ENCODE data around the gene GRAMD4. TPM values are rescaled to one million over a fixed set of nuclear protein-coding genes. Genes with fewer than 3 reads are reported as not detected.

GRAMD4 gene
- total RNA-seq, 1 experiment from 2014 or later, result 19.8 TPM

DNA sequence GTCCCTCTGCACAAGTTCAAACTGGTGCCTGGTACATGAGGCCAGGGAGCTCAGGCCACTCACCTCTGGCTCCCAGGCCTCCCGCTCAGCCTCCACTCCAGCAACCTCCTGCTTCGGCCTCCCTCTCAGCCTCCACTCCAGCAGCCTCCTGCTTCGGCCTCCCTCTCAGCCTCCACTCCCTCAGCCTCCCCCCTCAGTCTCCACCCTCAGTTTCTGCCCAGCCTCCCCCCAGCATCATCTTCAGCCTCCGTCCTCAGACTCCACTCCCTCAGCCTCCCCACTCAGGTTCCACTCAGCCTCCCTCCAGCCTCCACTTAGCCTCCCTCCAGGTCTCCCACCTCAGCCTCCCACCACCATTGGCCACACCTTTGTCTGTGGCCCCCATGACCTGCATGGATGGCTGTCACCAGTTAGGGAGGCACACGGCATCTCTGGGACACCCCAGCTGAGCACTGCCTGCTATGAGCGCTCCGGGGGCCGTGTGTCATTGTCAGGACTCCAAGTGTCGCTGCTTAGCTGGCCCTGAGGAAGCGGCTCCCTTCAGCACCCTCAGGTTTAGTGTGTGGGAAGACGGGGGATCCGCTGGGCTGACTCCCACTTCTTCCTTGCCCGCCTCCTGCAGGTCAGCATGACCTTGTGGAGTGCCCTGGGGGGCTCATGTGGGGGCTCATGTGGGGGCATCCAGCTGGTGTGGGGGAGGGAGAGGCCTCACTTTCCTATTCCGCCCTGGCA is 39.0 kb downstream of the GRAMD4 start:
- WGBS (ENCODE audit: extremely low coverage, insufficient read length, low lambda C conversion rate), result no CpG with 5 or more reads among the region's 14 CpGs
- no peak overlapping the region for H2BK120ac ChIP-seq (ENCODE audit: low read depth, low read length, poor library complexity, severe bottlenecking)
- H3K27ac ChIP-seq (ENCODE audit: insufficient read length, low read depth, low read length), result no peak overlapping the region
- DNase-seq, result no peak
- no peak overlapping the region for H2BK12ac ChIP-seq (ENCODE audit: insufficient read length, low read depth, low read length)
- no peaks in the 10 kb centered on the region for H3K79me2 ChIP-seq (ENCODE audit: insufficient read depth, low read length)
- no peak overlapping the region for H2AK5ac ChIP-seq (ENCODE audit: insufficient read length, low read length)
- no peak overlapping the region for H2BK5ac ChIP-seq (ENCODE audit: insufficient read length, low read length)
- Mint-ChIP-seq H3K4me1 (peaks cover 7 to 12% of the 10 kb centered on the region in 2 experiments), H3K27ac (no peak overlapping the region; a peak in 1 of 7 replicates), H3K4me3 (no peak overlapping the region), H3K36me3 (ENCODE audit: insufficient read depth in 1 of 3, low read depth in 3 of 3) (no peaks in the 10 kb centered on the region), H3K27me3 (ENCODE audit: low read depth) (no peaks in the 10 kb centered on the region), H3K9me3 (no peaks in the 10 kb centered on the region; a peak in 1 of 5 replicates)
- no peak overlapping the region for H3K9ac ChIP-seq (ENCODE audit: extremely low read depth, insufficient read length, low read length)
- no peak overlapping the region for H3K4ac ChIP-seq (ENCODE audit: low read depth, low read length)
- H3K4me2 ChIP-seq (ENCODE audit: insufficient read depth, insufficient read length, low read length), result no peak overlapping the region
- H3K9me3 ChIP-seq (ENCODE audit: control insufficient read depth, low read depth, low read length), result no peaks in the 10 kb centered on the region
- no peaks in the 10 kb centered on the region for H3K79me1 ChIP-seq (ENCODE audit: insufficient read depth, low read depth, low read length, poor library complexity, severe bottlenecking)
- H4K20me1 ChIP-seq (ENCODE audit: control insufficient read depth, insufficient read depth, insufficient read length), result no peaks in the 10 kb centered on the region
- no peak overlapping the region for H2BK15ac ChIP-seq (ENCODE audit: low read depth, low read length)
- H3K56ac ChIP-seq (ENCODE audit: insufficient read length, low read depth, low read length), result no peak overlapping the region
- no peaks in the 10 kb centered on the region for H3K23me2 ChIP-seq (ENCODE audit: insufficient read length, low read depth, low read length, poor library complexity, severe bottlenecking)
- no peak overlapping the region for H3T11ph ChIP-seq (ENCODE audit: low read length)
- TF ChIP-seq, protein P1, sequence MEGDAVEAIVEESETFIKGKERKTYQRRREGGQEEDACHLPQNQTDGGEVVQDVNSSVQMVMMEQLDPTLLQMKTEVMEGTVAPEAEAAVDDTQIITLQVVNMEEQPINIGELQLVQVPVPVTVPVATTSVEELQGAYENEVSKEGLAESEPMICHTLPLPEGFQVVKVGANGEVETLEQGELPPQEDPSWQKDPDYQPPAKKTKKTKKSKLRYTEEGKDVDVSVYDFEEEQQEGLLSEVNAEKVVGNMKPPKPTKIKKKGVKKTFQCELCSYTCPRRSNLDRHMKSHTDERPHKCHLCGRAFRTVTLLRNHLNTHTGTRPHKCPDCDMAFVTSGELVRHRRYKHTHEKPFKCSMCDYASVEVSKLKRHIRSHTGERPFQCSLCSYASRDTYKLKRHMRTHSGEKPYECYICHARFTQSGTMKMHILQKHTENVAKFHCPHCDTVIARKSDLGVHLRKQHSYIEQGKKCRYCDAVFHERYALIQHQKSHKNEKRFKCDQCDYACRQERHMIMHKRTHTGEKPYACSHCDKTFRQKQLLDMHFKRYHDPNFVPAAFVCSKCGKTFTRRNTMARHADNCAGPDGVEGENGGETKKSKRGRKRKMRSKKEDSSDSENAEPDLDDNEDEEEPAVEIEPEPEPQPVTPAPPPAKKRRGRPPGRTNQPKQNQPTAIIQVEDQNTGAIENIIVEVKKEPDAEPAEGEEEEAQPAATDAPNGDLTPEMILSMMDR (conservative IDR thresholded peaks at IDR 0.05), result no peak
- H2BK20ac ChIP-seq (ENCODE audit: low read depth, low read length, poor library complexity, severe bottlenecking), result no peak overlapping the region
- H4K5ac ChIP-seq (ENCODE audit: insufficient read length, low read depth, low read length), result no peak overlapping the region
- no peak overlapping the region for H3K23ac ChIP-seq (ENCODE audit: insufficient read length, low read depth, low read length)
- H3K4me1 ChIP-seq (ENCODE audit: insufficient read depth, low read length), result no peaks in the 10 kb centered on the region
- H3K27me3 ChIP-seq (ENCODE audit: insufficient read depth, low read length), result no peaks in the 10 kb centered on the region
- no peak overlapping the region for H3K14ac ChIP-seq (ENCODE audit: insufficient read depth, low read length)
- H4K8ac ChIP-seq (replicated peaks; ENCODE audit: insufficient read length, low read depth, low read length), result no peak overlapping the region
- H3K18ac ChIP-seq (ENCODE audit: insufficient read length, low read depth, low read length), result no peak overlapping the region
- H4K91ac ChIP-seq (ENCODE audit: insufficient read length, low read depth, low read length), result no peak overlapping the region
- H2AFZ ChIP-seq (ENCODE audit: low read length), result no peak overlapping the region

All from H9 (cell line).